Measurements from ENCODE around the gene NFATC2.

The NFATC2 gene

GRCh38 chr20:51380401-51381385, 161.8 kb downstream of the NFATC2 start:
- FAIRE-seq (no peak), DNase-seq (ENCODE audit: low spot score) (no peak)

GRCh38 chr20:51379601-51380341, 162.7 kb downstream of the NFATC2 start:
- FAIRE-seq (no peak), DNase-seq (ENCODE audit: low spot score) (no peak)

GRCh38 chr20:51378171-51378928, 164.2 kb downstream of the NFATC2 start:
- DNase-seq (ENCODE audit: low spot score) (no peak), FAIRE-seq (peak; percentile 9)

- DNase-seq (ENCODE audit: low spot score) (no peak), FAIRE-seq (no peak)
Measured at GRCh38 chr20:51377132-51377531, 165.4 kb downstream of the NFATC2 start.

GRCh38 chr20:51376111-51376510, 166.4 kb downstream of the NFATC2 start:
- DNase-seq (ENCODE audit: low spot score) (no peak), FAIRE-seq (no peak)

- DNase-seq (ENCODE audit: low spot score): no peak
- FAIRE-seq: no peak
Measured at GRCh38 chr20:51375561-51375960, 167.0 kb downstream of the NFATC2 start.

- DNase-seq (ENCODE audit: low spot score) (no peak), FAIRE-seq (no peak)
Measured at GRCh38 chr20:51374961-51375360, 167.6 kb downstream of the NFATC2 start.

- FAIRE-seq: no peak
- no peak for DNase-seq (ENCODE audit: low spot score)
Measured at GRCh38 chr20:51374456-51374830, 168.1 kb downstream of the NFATC2 start.

GRCh38 chr20:51373713-51374455, 168.6 kb downstream of the NFATC2 start:
- no peak for DNase-seq (ENCODE audit: low spot score)
- no peak for FAIRE-seq

GRCh38 chr20:51372966-51373365, 169.6 kb downstream of the NFATC2 start:
- no peak for DNase-seq (ENCODE audit: low spot score)
- no peak for FAIRE-seq

GRCh38 chr20:51372176-51372803, 170.2 kb downstream of the NFATC2 start:
- no peak for FAIRE-seq
- DNase-seq (ENCODE audit: low spot score): peak; percentile 92

GRCh38 chr20:51371720-51372119, 170.8 kb downstream of the NFATC2 start:
- no peak for DNase-seq (ENCODE audit: low spot score)
- peak; percentile 23 for FAIRE-seq

- FAIRE-seq (no peak), DNase-seq (ENCODE audit: low spot score) (no peak)
Measured at GRCh38 chr20:51369503-51369902, 173.0 kb downstream of the NFATC2 start.

- DNase-seq (ENCODE audit: low spot score): no peak
- peak; percentile 61 for FAIRE-seq
Measured at GRCh38 chr20:51368461-51369211, 173.9 kb downstream of the NFATC2 start.

GRCh38 chr20:51366155-51366886, 176.2 kb downstream of the NFATC2 start:
- FAIRE-seq (peak; percentile 94), DNase-seq (ENCODE audit: low spot score) (peak; percentile 95)

- FAIRE-seq: no peak
Measured at GRCh38 chr20:51365670-51366069, 176.8 kb downstream of the NFATC2 start.

GRCh38 chr20:51363813-51364212, 178.7 kb downstream of the NFATC2 start:
- no peak for FAIRE-seq
- DNase-seq (ENCODE audit: low spot score): no peak

More at GRCh38 chr20:51365670-51366069, 176.8 kb downstream of the NFATC2 start:
- peak; percentile 89 for DNase-seq (ENCODE audit: low spot score)

GRCh38 chr20:51363378-51363777, 179.1 kb downstream of the NFATC2 start:
- FAIRE-seq: no peak
- DNase-seq (ENCODE audit: low spot score): no peak

- no peak for DNase-seq (ENCODE audit: low spot score)
Measured at GRCh38 chr20:51362254-51362653, 180.3 kb downstream of the NFATC2 start.

More at GRCh38 chr20:51362254-51362653, 180.3 kb downstream of the NFATC2 start:
- no peak for FAIRE-seq
